MCF 10A (cell line): Measurements from ENCODE around the gene CCNH. TPM values are rescaled to one million over a fixed set of nuclear protein-coding genes. Genes with fewer than 3 reads are reported as not detected.

ENCODE experiments used
- BruUV-seq: library from RNA; stranded (reverse); fragments of 400-500 nt; replicated peaks from 2 replicates; lab custom pipeline; 2021; lab: Mats Ljungman, UMichigan
- CTCF ChIA-PET: fragments of 300-600 bp; sonication (Branson Sonifier 250); formaldehyde crosslinking; extraction: SDS; loops from one replicate; lab custom pipeline; 2021; ENCODE audit warnings: antibody characterized with exemption, inconsistent platforms; lab: Yijun Ruan, JAX
- POLR2A ChIA-PET: fragments of 300-600, 350-650 bp; sonication (Branson Sonifier 250); formaldehyde crosslinking; extraction: SDS; loops from one replicate; lab custom pipeline; 2020; ENCODE audit warnings: antibody characterized with exemption, inconsistent platforms; lab: Yijun Ruan, JAX
- DNase-seq: peaks from one replicate; pipeline ENCODE4 v3.0.0-alpha.2; 2018; ENCODE audit not compliant: unreplicated experiment
- H3K27ac Mint-ChIP-seq: one replicate; pipeline ENCODE4 v1.8.0; 2022; ENCODE audit warnings: mild to moderate bottlenecking, low read depth, mixed read lengths; ENCODE audit not compliant: unreplicated experiment
- H3K27me3 Mint-ChIP-seq: one replicate; pipeline ENCODE4 v1.8.0; 2022; ENCODE audit warnings: mixed read lengths; ENCODE audit not compliant: insufficient read depth, unreplicated experiment
- H3K36me3 Mint-ChIP-seq: one replicate; pipeline ENCODE4 v1.8.0; 2022; ENCODE audit warnings: mild to moderate bottlenecking, moderate library complexity, mixed read lengths; ENCODE audit not compliant: insufficient read depth, unreplicated experiment
- H3K4me1 Mint-ChIP-seq: one replicate; pipeline ENCODE4 v1.8.0; 2022; ENCODE audit warnings: mixed read lengths; ENCODE audit not compliant: insufficient read depth, unreplicated experiment
- H3K4me3 Mint-ChIP-seq: one replicate; pipeline ENCODE4 v1.8.0; 2022; ENCODE audit warnings: mild to moderate bottlenecking, moderate library complexity, mixed read lengths; ENCODE audit not compliant: unreplicated experiment
- H3K9me3 Mint-ChIP-seq: one replicate; pipeline ENCODE4 v1.8.0; 2022; ENCODE audit warnings: mixed read lengths; ENCODE audit not compliant: unreplicated experiment
- CTCF ChIP-seq: fragments of 200-600 bp; IDR thresholded peaks from one replicate; pipeline ENCODE4 v1.8.0; 2022; ENCODE audit warnings: antibody characterized with exemption, mild to moderate bottlenecking; ENCODE audit not compliant: unreplicated experiment
- intact Hi-C: fragments of 100-400 bp; cut with micrococcal nuclease; formaldehyde crosslinking; loops from 2 replicates; pipeline ENCODE4 v1.14.1; 2022
- total RNA-seq: library from RNA; stranded (reverse); gene quantifications from 2 replicates; pipeline ENCODE4 v1.2.3, GENCODE V29; 2022

The CCNH gene
- total RNA-seq, 1 experiment from 2014 or later: 51.5 TPM

GRCh38 chr5:87394411-87395165 is 18.1 kb downstream of the CCNH start:
- CTCF ChIA-PET: interaction anchor here (0.7 to 0.8 kb wide), 2 partner anchors 23 to 318 kb away, joined by 4 read pairs; no protein-coding TSS in a partner anchor
- intact Hi-C loops: loop anchor here (5.0 kb wide), 1 partner anchor 127 kb away; the partner anchor contains the start of gene RASA1
- peak; percentile 74 for DNase-seq
- H3K4me3 Mint-ChIP-seq: no peak overlapping the region
- no peak for TF ChIP-seq CTCF
- BruUV-seq: no TSS peak
- peaks cover 94% of the 10 kb centered on the region for H3K36me3 Mint-ChIP-seq
- H3K27me3 Mint-ChIP-seq: no peaks in the 10 kb centered on the region
- POLR2A ChIA-PET: interaction anchor here (0.9 to 1.5 kb wide), 3 partner anchors 17 to 63 kb away, joined by 3 to 8 read pairs (median 7); partner anchors contain the start of gene CCNH
- peaks cover 15% of the 10 kb centered on the region for H3K4me1 Mint-ChIP-seq
- peak overlapping the region; percentile 90 for H3K27ac Mint-ChIP-seq
- no peaks in the 10 kb centered on the region for H3K9me3 Mint-ChIP-seq

DNA sequence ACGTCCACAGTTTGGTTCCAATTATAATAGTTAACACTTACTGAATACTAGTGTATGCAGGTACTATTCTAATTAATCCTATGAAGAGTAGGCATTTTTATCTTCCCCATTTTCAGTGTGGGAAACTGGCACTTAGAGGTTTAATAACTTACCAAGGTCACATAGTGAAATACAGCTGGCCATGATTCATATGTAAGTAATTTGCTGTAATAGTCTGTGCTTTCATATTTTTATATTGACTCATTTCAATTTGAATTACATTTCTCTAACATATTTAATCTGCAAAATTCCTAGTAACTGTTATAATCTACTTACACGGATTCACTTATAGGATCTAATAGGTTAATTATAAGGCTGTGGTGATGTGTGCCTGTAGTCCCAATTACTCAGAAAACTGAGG is 19.4 kb downstream of the CCNH start:
- H3K27ac Mint-ChIP-seq: peak overlapping the region; percentile 88
- no peak for TF ChIP-seq CTCF
- H3K4me3 Mint-ChIP-seq: no peak overlapping the region
- CTCF ChIA-PET: interaction anchor here (0.8 to 1.5 kb wide), 3 partner anchors 316 to 412 kb away, joined by 3 to 4 read pairs (median 4); no protein-coding TSS in a partner anchor
- BruUV-seq: no TSS peak
- intact Hi-C loops: loop anchor here (5.0 kb wide), 1 partner anchor 126 kb away; the partner anchor contains the start of gene RASA1
- no peaks in the 10 kb centered on the region for H3K9me3 Mint-ChIP-seq
- no peaks in the 10 kb centered on the region for H3K27me3 Mint-ChIP-seq
- H3K4me1 Mint-ChIP-seq: peaks cover 15% of the 10 kb centered on the region
- peak; percentile 56 for DNase-seq
- peaks cover 94% of the 10 kb centered on the region for H3K36me3 Mint-ChIP-seq
- POLR2A ChIA-PET: interaction anchor here (1.0 to 1.5 kb wide), 2 partner anchors 18 to 19 kb away, joined by 7 to 8 read pairs; partner anchors contain the start of gene CCNH

GRCh38 chr5:87392801-87393200 is 19.9 kb downstream of the CCNH start:
- Mint-ChIP-seq H3K4me1 (peaks cover 15% of the 10 kb centered on the region), H3K27ac (peak overlapping the region; percentile 88), H3K27me3 (no peaks in the 10 kb centered on the region), H3K9me3 (no peaks in the 10 kb centered on the region), H3K36me3 (peaks cover 94% of the 10 kb centered on the region), H3K4me3 (no peak overlapping the region)
- intact Hi-C loops: loop anchor here (5.0 kb wide), 1 partner anchor 126 kb away; the partner anchor contains the start of gene RASA1
- no TSS peak for BruUV-seq
- no peak for TF ChIP-seq CTCF
- ChIA-PET CTCF (interaction anchor here (0.7 to 1.5 kb wide), 4 partner anchors 7 to 412 kb away, joined by 3 to 4 read pairs (median 4); no protein-coding TSS in a partner anchor), POLR2A (interaction anchor here (0.6 to 1.5 kb wide), 2 partner anchors 20 to 929 kb away, joined by 3 to 7 read pairs; partner anchors contain the start of gene CCNH)
- DNase-seq: no peak

- ChIA-PET POLR2A (interaction anchor here (0.6 kb wide), 1 partner anchor 929 kb away, joined by 3 read pairs; no protein-coding TSS in a partner anchor), CTCF (interaction anchor here (0.7 to 1.5 kb wide), 3 partner anchors 8 to 381 kb away, joined by 3 to 4 read pairs (median 3); no protein-coding TSS in a partner anchor)
Measured at GRCh38 chr5:87392170-87392569, 20.6 kb downstream of the CCNH start.

More at GRCh38 chr5:87392170-87392569, 20.6 kb downstream of the CCNH start:
- intact Hi-C loops: loop anchor here (5.0 kb wide), 1 partner anchor 125 kb away; the partner anchor contains the start of gene RASA1
- peaks cover 93% of the 10 kb centered on the region for H3K36me3 Mint-ChIP-seq
- no peaks in the 10 kb centered on the region for H3K27me3 Mint-ChIP-seq
- peaks cover 15% of the 10 kb centered on the region for H3K4me1 Mint-ChIP-seq
- DNase-seq: no peak
- H3K27ac Mint-ChIP-seq: peak overlapping the region; percentile 88
- BruUV-seq: no TSS peak
- TF ChIP-seq CTCF: no peak
- H3K4me3 Mint-ChIP-seq: no peak overlapping the region
- no peaks in the 10 kb centered on the region for H3K9me3 Mint-ChIP-seq
